Urinary bladder (tissue), 2 donors: Measurements from ENCODE around the gene FBLN5. TPM values are rescaled to one million over a fixed set of nuclear protein-coding genes. Genes with fewer than 3 reads are reported as not detected.

ENCODE experiments used
- polyA plus RNA-seq: library from polyadenylated mRNA; stranded (reverse); fragments of 200-250 nt; gene quantifications from one replicate; pipeline ENCODE4 v1.2.3, GENCODE V29; 2013
- total RNA-seq: library from RNA; depleted of rRNA; stranded (reverse); fragments of >200 nt; gene quantifications from one replicate; pipeline ENCODE4 v1.2.3, GENCODE V29; 2014
- donor health status: healthy.

Gene FBLN5
- total and polyA plus RNA-seq, 2 donors, result 71.3 to 219 TPM

Other genes with a start within 250 kb of the FBLN5 start
- gene CATSPERB, start 215.6 kb downstream of the FBLN5 start, total RNA-seq, result 3.6 TPM
- 0.30 TPM for gene CATSPERB, start 215.6 kb downstream of the FBLN5 start, polyA plus RNA-seq
- 46.8 TPM for gene TC2N, start 80.2 kb downstream of the FBLN5 start, total RNA-seq
- gene TC2N, start 80.2 kb downstream of the FBLN5 start, polyA plus RNA-seq, result 9.8 TPM
- 103 TPM for gene TRIP11, start 92.4 kb upstream of the FBLN5 start, total RNA-seq
- 10.1 TPM for gene TRIP11, start 92.4 kb upstream of the FBLN5 start, polyA plus RNA-seq
- 68.0 TPM for gene ATXN3, start 158.9 kb upstream of the FBLN5 start, total RNA-seq
- gene ATXN3, start 158.9 kb upstream of the FBLN5 start, polyA plus RNA-seq, result 14.9 TPM
- gene NDUFB1, start 174.0 kb upstream of the FBLN5 start, total RNA-seq, result 188 TPM
- 380 TPM for gene NDUFB1, start 174.0 kb upstream of the FBLN5 start, polyA plus RNA-seq
- 35.2 TPM for gene CPSF2, start 174.3 kb upstream of the FBLN5 start, total RNA-seq
- 15.5 TPM for gene CPSF2, start 174.3 kb upstream of the FBLN5 start, polyA plus RNA-seq